ENCODE data around the gene RBCK1. TPM values are rescaled to one million over a fixed set of nuclear protein-coding genes. Genes with fewer than 3 reads are reported as not detected.

The RBCK1 gene
- total and polyA plus RNA-seq, 9 of the 15 experiments (the other 6 are each of a cell fraction or from before 2014, with no cell fraction given), result 5.9 to 59.3 (median 26.5) TPM

GRCh38 chr20:375265-375889 is 32.7 kb upstream of the RBCK1 start (continued):
- peak in 1 of 2 experiments; percentile 20 for TF ChIP-seq E2F6 (IDR thresholded peaks at IDR 0.05; ENCODE audit: borderline replicate concordance in 1 of 2, extremely low read depth in 1 of 2, insufficient read depth in 1 of 2, insufficient read length in 1 of 2, low read depth in 1 of 2, low read length in 1 of 2, poor library complexity in 1 of 2, severe bottlenecking in 1 of 2)
- peak; percentile 46; the same call in 1 of the 2 replicates for TF ChIP-seq MTA3 (IDR thresholded peaks at IDR 0.05; ENCODE audit: borderline replicate concordance)
- TF ChIP-seq ZNF778 (CRISPR knock-in tag; IDR thresholded peaks at IDR 0.05), result no peak
- TF ChIP-seq, protein P1, sequence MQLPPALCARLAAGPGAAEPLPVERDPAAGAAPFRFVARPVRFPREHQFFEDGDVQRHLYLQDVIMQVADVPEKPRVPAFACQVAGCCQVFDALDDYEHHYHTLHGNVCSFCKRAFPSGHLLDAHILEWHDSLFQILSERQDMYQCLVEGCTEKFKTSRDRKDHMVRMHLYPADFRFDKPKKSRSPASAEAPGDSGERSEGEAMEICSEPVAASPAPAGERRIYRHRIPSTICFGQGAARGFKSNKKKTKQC (CRISPR knock-in tag; IDR thresholded peaks at IDR 0.05), result peak; percentile 32; the same call in 1 of the 2 replicates
- TF ChIP-seq ZNF57 (CRISPR knock-in tag; IDR thresholded peaks at IDR 0.05), result no peak
- TF ChIP-seq NCOA6 (IDR thresholded peaks at IDR 0.05), result no peak
- TF ChIP-seq STAT5A (IDR thresholded peaks at IDR 0.05; ENCODE audit: borderline replicate concordance, low read length), result no peak
- TF ChIP-seq, protein P2, sequence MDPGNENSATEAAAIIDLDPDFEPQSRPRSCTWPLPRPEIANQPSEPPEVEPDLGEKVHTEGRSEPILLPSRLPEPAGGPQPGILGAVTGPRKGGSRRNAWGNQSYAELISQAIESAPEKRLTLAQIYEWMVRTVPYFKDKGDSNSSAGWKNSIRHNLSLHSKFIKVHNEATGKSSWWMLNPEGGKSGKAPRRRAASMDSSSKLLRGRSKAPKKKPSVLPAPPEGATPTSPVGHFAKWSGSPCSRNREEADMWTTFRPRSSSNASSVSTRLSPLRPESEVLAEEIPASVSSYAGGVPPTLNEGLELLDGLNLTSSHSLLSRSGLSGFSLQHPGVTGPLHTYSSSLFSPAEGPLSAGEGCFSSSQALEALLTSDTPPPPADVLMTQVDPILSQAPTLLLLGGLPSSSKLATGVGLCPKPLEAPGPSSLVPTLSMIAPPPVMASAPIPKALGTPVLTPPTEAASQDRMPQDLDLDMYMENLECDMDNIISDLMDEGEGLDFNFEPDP (CRISPR knock-in tag; IDR thresholded peaks at IDR 0.05), result no peak
- no peak for TF ChIP-seq FOXA1 (IDR thresholded peaks at IDR 0.05; ENCODE audit: borderline replicate concordance)
- no peak for TF ChIP-seq IFI16 (CRISPR knock-in tag; IDR thresholded peaks at IDR 0.05)
- TF ChIP-seq ZNF175 (CRISPR knock-in tag; IDR thresholded peaks at IDR 0.05; ENCODE audit: low read depth), result no peak; the same call in 1 of the 2 replicates
- TF ChIP-seq CBX8 (IDR thresholded peaks at IDR 0.05; ENCODE audit: borderline replicate concordance, extremely low read depth, low read depth, low read length, poor library complexity, severe bottlenecking), result no peak
- 0 out of 4 replicates have a peak, but pooled peaks of 1 of the 2 experiments have one; percentile 42 for TF ChIP-seq MNT (conservative IDR thresholded peaks at IDR 0.05)
- no peak for TF ChIP-seq ZNF24 (IDR thresholded peaks at IDR 0.05)
- TF ChIP-seq ZBTB49 (CRISPR knock-in tag; IDR thresholded peaks at IDR 0.05; ENCODE audit: borderline replicate concordance), result no peak
- no peak for TF ChIP-seq ZNF347 (CRISPR knock-in tag; IDR thresholded peaks at IDR 0.05; ENCODE audit: low read depth)
- TF ChIP-seq, protein P3, sequence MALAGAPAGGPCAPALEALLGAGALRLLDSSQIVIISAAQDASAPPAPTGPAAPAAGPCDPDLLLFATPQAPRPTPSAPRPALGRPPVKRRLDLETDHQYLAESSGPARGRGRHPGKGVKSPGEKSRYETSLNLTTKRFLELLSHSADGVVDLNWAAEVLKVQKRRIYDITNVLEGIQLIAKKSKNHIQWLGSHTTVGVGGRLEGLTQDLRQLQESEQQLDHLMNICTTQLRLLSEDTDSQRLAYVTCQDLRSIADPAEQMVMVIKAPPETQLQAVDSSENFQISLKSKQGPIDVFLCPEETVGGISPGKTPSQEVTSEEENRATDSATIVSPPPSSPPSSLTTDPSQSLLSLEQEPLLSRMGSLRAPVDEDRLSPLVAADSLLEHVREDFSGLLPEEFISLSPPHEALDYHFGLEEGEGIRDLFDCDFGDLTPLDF (CRISPR knock-in tag; IDR thresholded peaks at IDR 0.05), result no peak
- TF ChIP-seq MAX (CRISPR knock-in tag; IDR thresholded peaks at IDR 0.05), result peak; percentile 76
